ENCODE measurements around the gene UBE2N.

- TF ChIP-seq CTCF (IDR thresholded peaks at IDR 0.05) (no peak), POLR2A (IDR thresholded peaks at IDR 0.05) (no peak), POLR2AphosphoS5 (IDR thresholded peaks at IDR 0.05) (peak; percentile 13)
Measured at GRCh38 chr12:93451423-93452158, 9.8 kb upstream of the UBE2N start.

Data from prostate gland (tissue), 2 donors.